SU-DHL-6 (cell line): ENCODE measurements around the gene RIPPLY3.
"Not testable (repeated sequence)": the region's sequence is repeated elsewhere in the genome, so short reads cannot be mapped to it uniquely, and the experiment has no call there.

Experiments
- H2AFZ ChIP-seq: fragments of 200-600 bp; sonication (generic); 2 replicates; pipeline ENCODE4 v1.6.1; 2014; ENCODE audit warnings: low read depth, mild to moderate bottlenecking, moderate library complexity, mixed read lengths, antibody characterized with exemption, low read length; ENCODE audit not compliant: severe bottlenecking
- H3F3A ChIP-seq: fragments of 200-600 bp; shearing (Covaris generic); 2 replicates; pipeline ENCODE4 v1.6.0; 2016; ENCODE audit warnings: antibody characterized with exemption, mild to moderate bottlenecking; ENCODE audit not compliant: insufficient read depth
- H3K27ac ChIP-seq: fragments of 200-600 bp; sonication (generic); 2 replicates; pipeline ENCODE4 v1.5.1; 2016; ENCODE audit warnings: low read depth, mild to moderate bottlenecking, low read length, moderate library complexity, mixed read lengths
- H3K27me3 ChIP-seq: fragments of 200-600 bp; sonication (generic), shearing (Covaris generic); 2 replicates; pipeline ENCODE4 v1.6.0; 2014; ENCODE audit warnings: mild to moderate bottlenecking, low read length
- H3K36me3 ChIP-seq: fragments of 200-600 bp; sonication (generic); 2 replicates; pipeline ENCODE4 v1.6.1; 2014; ENCODE audit warnings: mild to moderate bottlenecking, low read length, mixed read lengths
- H3K4me2 ChIP-seq: fragments of 300-600, 200-600 bp; shearing (Covaris generic), sonication (generic); 2 replicates; pipeline ENCODE4 v1.6.0; 2014; ENCODE audit warnings: low read length, low read depth, mild to moderate bottlenecking; ENCODE audit not compliant: poor library complexity, severe bottlenecking
- H3K4me3 ChIP-seq: fragments of 200-600 bp; sonication (generic); 2 replicates; pipeline ENCODE4 v1.5.1; 2014; ENCODE audit warnings: antibody characterized with exemption, low read length, mild to moderate bottlenecking, mixed read lengths; ENCODE audit not compliant: insufficient read depth, poor library complexity, severe bottlenecking
- H3K79me2 ChIP-seq: fragments of 200-600 bp; sonication (generic); 2 replicates; pipeline ENCODE4 v1.6.1; 2014; ENCODE audit warnings: mild to moderate bottlenecking, low read length, moderate library complexity; ENCODE audit not compliant: insufficient read depth
- H3K9ac ChIP-seq: fragments of 200-600 bp; sonication (generic); 2 replicates; pipeline ENCODE4 v1.7.0; 2014; ENCODE audit warnings: mild to moderate bottlenecking, low read length
- H3K9me2 ChIP-seq: fragments of 200-600 bp; sonication (generic); replicated peaks from 2 replicates; pipeline ENCODE4 v1.6.1; 2014; ENCODE audit warnings: low read length; ENCODE audit not compliant: insufficient read depth
- H3K9me3 ChIP-seq: fragments of 200-600 bp; sonication (generic); 2 replicates; pipeline ENCODE4 v1.6.1; 2014; ENCODE audit warnings: low read length, mixed read lengths; ENCODE audit not compliant: insufficient read depth
- H4K20me1 ChIP-seq: fragments of 200-600 bp; sonication (generic); 2 replicates; pipeline ENCODE4 v1.6.1; 2014; ENCODE audit warnings: low read depth, mild to moderate bottlenecking, antibody characterized with exemption, low read length, moderate library complexity, mixed read lengths
- CTCF ChIP-seq: fragments of 200-600 bp; sonication (generic); IDR thresholded peaks from one replicate; pipeline ENCODE4 v1.5.1; 2017; ENCODE audit warnings: antibody characterized with exemption, mild to moderate bottlenecking, low read length, moderate library complexity; ENCODE audit not compliant: insufficient read depth, poor library complexity, severe bottlenecking
- EZH2phosphoT487 ChIP-seq: fragments of 200-600 bp; sonication (generic), shearing (Covaris generic); conservative IDR thresholded peaks from 2 replicates; pipeline ENCODE4 v1.6.1; 2018; ENCODE audit warnings: mild to moderate bottlenecking, antibody characterized with exemption, low read length, moderate library complexity, mixed read lengths

Gene RIPPLY3

GRCh38 chr21:36994501-36995158 is 11.9 kb upstream of the RIPPLY3 start:
- H3K9ac ChIP-seq, result no peak overlapping the region
- no peak overlapping the region for H2AFZ ChIP-seq
- no peaks in the 10 kb centered on the region for H3K27me3 ChIP-seq
- H3K4me3 ChIP-seq, result no peak overlapping the region
- no peaks in the 10 kb centered on the region for H4K20me1 ChIP-seq
- H3K36me3 ChIP-seq, result no peaks in the 10 kb centered on the region
- no peak overlapping the region for H3K27ac ChIP-seq
- H3K4me2 ChIP-seq, result no peak overlapping the region
- no peaks in the 10 kb centered on the region for H3K79me2 ChIP-seq
- no peaks in the 10 kb centered on the region for H3K9me3 ChIP-seq
- TF ChIP-seq EZH2phosphoT487, result no peak
- TF ChIP-seq CTCF, result no peak
- H3F3A ChIP-seq, result no peaks in the 10 kb centered on the region
- H3K9me2 ChIP-seq, result no peaks in the 10 kb centered on the region

- H3K27ac ChIP-seq, H3K9me3 ChIP-seq, H3K79me2 ChIP-seq, H3K36me3 ChIP-seq, H3K4me3 ChIP-seq, H3F3A ChIP-seq, H4K20me1 ChIP-seq, H3K9me2 ChIP-seq, H2AFZ ChIP-seq, H3K27me3 ChIP-seq, H3K9ac ChIP-seq, H3K4me2 ChIP-seq: not testable (repeated sequence)
These were observed 11.2 kb upstream of the RIPPLY3 start for GRCh38 chr21:36995285-36995684.

- Histone ChIP-seq H2AFZ (no peak overlapping the region), H3K36me3 (no peaks in the 10 kb centered on the region), H3K4me2 (no peak overlapping the region), H3K79me2 (no peaks in the 10 kb centered on the region), H3K9me3 (no peaks in the 10 kb centered on the region), H3K9me2 (no peaks in the 10 kb centered on the region), H3K4me3 (no peak overlapping the region), H3F3A (no peaks in the 10 kb centered on the region), H3K9ac (no peak overlapping the region), H3K27me3 (no peaks in the 10 kb centered on the region), H3K27ac (no peak overlapping the region), H4K20me1 (no peaks in the 10 kb centered on the region)
- TF ChIP-seq CTCF, result no peak
- TF ChIP-seq EZH2phosphoT487, result no peak
These were observed 7.2 kb upstream of the RIPPLY3 start for GRCh38 chr21:36999131-36999898.

- no peaks in the 10 kb centered on the region for H4K20me1 ChIP-seq
- H3K4me2 ChIP-seq, result no peak overlapping the region
- H3K27ac ChIP-seq, result no peak overlapping the region
- H3K9ac ChIP-seq, result no peak overlapping the region
- no peaks in the 10 kb centered on the region for H3K9me2 ChIP-seq
- H3K27me3 ChIP-seq, result no peaks in the 10 kb centered on the region
- no peak overlapping the region for H3K4me3 ChIP-seq
- H3K9me3 ChIP-seq, result no peaks in the 10 kb centered on the region
- H3K36me3 ChIP-seq, result no peaks in the 10 kb centered on the region
- no peaks in the 10 kb centered on the region for H3F3A ChIP-seq
- H3K79me2 ChIP-seq, result no peaks in the 10 kb centered on the region
- no peak for TF ChIP-seq CTCF
- TF ChIP-seq EZH2phosphoT487, result no peak
- H2AFZ ChIP-seq, result no peak overlapping the region
These were observed 6.1 kb upstream of the RIPPLY3 start for GRCh38 chr21:37000381-37000780.
